ENCODE data around the gene LAD1.

LAD1 gene

DNA sequence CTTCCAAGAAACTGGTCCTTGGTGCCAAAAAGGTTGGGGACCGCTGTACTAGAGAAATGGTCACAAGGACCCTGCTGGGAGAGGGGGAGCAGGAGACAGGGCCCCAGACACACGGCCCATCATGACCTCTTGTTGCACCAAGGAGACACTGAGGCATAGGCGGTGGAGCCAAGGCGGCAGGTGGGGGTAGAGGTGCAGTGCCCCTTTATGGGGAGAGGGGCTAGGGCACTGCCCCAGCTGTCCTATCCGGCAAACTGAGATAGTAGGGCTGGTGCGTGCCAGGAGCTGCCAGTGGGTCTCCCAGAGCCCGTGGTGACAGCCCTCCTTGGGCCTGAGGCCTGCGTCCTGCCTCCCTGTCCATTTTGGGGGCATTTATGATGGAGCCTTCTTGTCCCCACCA lies 41.9 kb downstream of the LAD1 start:
- Histone ChIP-seq H3K4me3 (no peak overlapping the region), H3K27ac (no peak overlapping the region), H3K9me3 (ENCODE audit: low read depth, low read length) (no peaks in the 10 kb centered on the region), H3K9ac (ENCODE audit: insufficient read length) (no peak overlapping the region), H3K36me3 (ENCODE audit: insufficient read depth, low read length) (no peaks in the 10 kb centered on the region)
- no peak for DNase-seq (ENCODE audit: low read depth, low spot score)
- TF ChIP-seq POLR2AphosphoS5 (IDR thresholded peaks at IDR 0.05; ENCODE audit: borderline replicate concordance, low read depth, low read length) = no peak
- no peak for TF ChIP-seq FOXP2 (optimal IDR thresholded peaks at IDR 0.05; ENCODE audit: control extremely low read depth, extremely low read length, insufficient read depth)
- TF ChIP-seq EZH2 (IDR thresholded peaks at IDR 0.05) = no peak

DNA sequence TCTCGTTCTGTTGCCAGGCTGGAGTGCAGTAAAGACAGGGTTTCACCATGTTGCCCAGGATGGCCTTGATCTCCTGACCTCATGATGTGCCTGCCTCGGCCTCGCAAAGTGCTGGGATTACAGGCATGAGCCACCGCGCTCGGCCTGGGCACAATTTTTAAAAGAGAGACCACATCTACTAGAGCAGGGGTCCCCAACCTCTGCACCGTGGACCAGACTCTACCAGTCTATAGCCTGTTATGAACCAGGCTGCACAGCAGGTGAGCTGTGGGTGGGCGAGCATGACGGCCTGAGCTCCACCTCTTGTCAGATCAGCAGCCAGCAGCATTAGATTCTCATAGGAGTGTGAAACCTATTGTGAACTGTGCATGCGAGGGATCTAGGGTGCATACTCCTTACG lies 42.4 kb downstream of the LAD1 start:
- no peak for DNase-seq (ENCODE audit: low read depth, low spot score)
- Histone ChIP-seq H3K4me3 (no peak overlapping the region), H3K9ac (ENCODE audit: insufficient read length) (no peak overlapping the region), H3K9me3 (ENCODE audit: low read depth, low read length) (no peaks in the 10 kb centered on the region), H3K27ac (no peak overlapping the region), H3K36me3 (ENCODE audit: insufficient read depth, low read length) (no peaks in the 10 kb centered on the region)
- TF ChIP-seq POLR2AphosphoS5 (IDR thresholded peaks at IDR 0.05; ENCODE audit: borderline replicate concordance, low read depth, low read length) (no peak), FOXP2 (optimal IDR thresholded peaks at IDR 0.05; ENCODE audit: control extremely low read depth, extremely low read length, insufficient read depth) (no peak), EZH2 (IDR thresholded peaks at IDR 0.05) (no peak)

DNA sequence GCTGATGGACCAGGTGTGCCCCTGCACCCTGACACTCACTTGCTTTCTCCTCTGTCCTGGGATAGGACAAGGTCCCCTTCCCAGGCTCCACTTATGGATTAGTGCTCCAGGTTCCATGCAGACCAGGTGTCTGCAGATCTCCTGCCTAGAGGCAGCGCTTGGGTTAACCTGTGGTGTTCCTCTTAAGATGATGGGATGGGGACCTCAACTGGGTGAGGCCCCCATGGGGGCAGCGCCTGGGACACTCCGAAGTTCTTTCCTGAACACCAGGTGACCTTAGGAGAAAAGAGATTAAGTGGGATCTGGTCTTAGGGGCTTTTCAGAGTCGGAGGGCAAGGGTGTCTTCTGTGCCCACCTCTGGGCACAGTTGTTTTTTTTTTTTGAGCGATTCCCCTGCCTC lies 42.9 kb downstream of the LAD1 start:
- no peaks in the 10 kb centered on the region for H3K9me3 ChIP-seq (ENCODE audit: low read depth, low read length)
- no peak overlapping the region for H3K4me3 ChIP-seq
- no peaks in the 10 kb centered on the region for H3K36me3 ChIP-seq (ENCODE audit: insufficient read depth, low read length)
- no peak for TF ChIP-seq POLR2AphosphoS5 (IDR thresholded peaks at IDR 0.05; ENCODE audit: borderline replicate concordance, low read depth, low read length)
- TF ChIP-seq EZH2 (IDR thresholded peaks at IDR 0.05) = no peak
- TF ChIP-seq FOXP2 (optimal IDR thresholded peaks at IDR 0.05; ENCODE audit: control extremely low read depth, extremely low read length, insufficient read depth) = no peak
- no peak for DNase-seq (ENCODE audit: low read depth, low spot score)
- H3K9ac ChIP-seq (ENCODE audit: insufficient read length) = no peak overlapping the region
- H3K27ac ChIP-seq = no peak overlapping the region

DNA sequence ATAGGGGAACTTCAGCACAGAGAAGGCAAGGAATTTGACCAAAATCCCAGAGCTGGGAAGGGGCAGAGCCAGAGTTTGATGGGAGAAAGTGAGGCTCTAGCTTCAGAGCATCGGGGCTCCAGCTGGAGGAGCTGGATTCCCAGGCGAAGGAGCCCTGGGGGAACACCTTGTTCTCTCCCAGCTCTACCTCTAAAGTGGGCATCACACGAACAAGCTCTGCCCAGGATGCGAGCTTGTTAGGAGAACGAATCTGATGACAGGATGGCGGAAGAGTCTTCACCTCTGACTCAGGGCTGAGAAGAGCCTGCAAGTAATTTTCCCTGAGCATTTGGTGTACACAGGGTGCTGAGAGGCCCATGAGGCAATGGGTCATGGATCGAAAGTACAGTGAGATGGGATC lies 43.7 kb downstream of the LAD1 start:
- Histone ChIP-seq H3K27ac (no peak overlapping the region), H3K9ac (ENCODE audit: insufficient read length) (no peak overlapping the region), H3K36me3 (ENCODE audit: insufficient read depth, low read length) (no peaks in the 10 kb centered on the region), H3K4me3 (no peak overlapping the region), H3K9me3 (ENCODE audit: low read depth, low read length) (no peaks in the 10 kb centered on the region)
- DNase-seq (ENCODE audit: low read depth, low spot score) = no peak
- TF ChIP-seq POLR2AphosphoS5 (IDR thresholded peaks at IDR 0.05; ENCODE audit: borderline replicate concordance, low read depth, low read length) (no peak), EZH2 (IDR thresholded peaks at IDR 0.05) (no peak), FOXP2 (optimal IDR thresholded peaks at IDR 0.05; ENCODE audit: control extremely low read depth, extremely low read length, insufficient read depth) (no peak)

DNA sequence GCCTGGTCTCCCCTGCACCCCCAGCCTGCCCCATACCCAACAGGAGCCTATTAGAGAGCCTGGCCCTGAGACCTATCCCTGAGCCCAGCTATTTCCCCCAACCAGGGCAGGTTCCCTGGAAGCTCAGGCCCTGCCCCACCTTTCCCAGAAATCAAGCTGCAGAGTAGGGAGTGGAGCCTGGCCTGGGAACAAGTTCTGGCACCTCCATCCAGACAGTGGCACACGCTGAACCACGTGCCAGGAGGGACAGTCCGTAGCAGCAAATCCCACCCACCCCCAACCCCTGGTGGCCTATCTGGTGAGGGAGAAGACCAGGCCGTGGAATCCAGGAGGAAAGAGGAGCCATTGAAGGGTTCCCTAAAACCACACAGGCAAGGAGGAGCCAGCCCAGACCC lies 44.2 kb downstream of the LAD1 start:
- H3K27ac ChIP-seq = no peak overlapping the region
- H3K9me3 ChIP-seq (ENCODE audit: low read depth, low read length) = no peaks in the 10 kb centered on the region
- no peak for DNase-seq (ENCODE audit: low read depth, low spot score)
- no peak overlapping the region for H3K4me3 ChIP-seq
- no peak for TF ChIP-seq FOXP2 (optimal IDR thresholded peaks at IDR 0.05; ENCODE audit: control extremely low read depth, extremely low read length, insufficient read depth)
- TF ChIP-seq POLR2AphosphoS5 (IDR thresholded peaks at IDR 0.05; ENCODE audit: borderline replicate concordance, low read depth, low read length) = no peak
- no peak for TF ChIP-seq EZH2 (IDR thresholded peaks at IDR 0.05)
- no peak overlapping the region for H3K9ac ChIP-seq (ENCODE audit: insufficient read length)
- no peaks in the 10 kb centered on the region for H3K36me3 ChIP-seq (ENCODE audit: insufficient read depth, low read length)

DNA sequence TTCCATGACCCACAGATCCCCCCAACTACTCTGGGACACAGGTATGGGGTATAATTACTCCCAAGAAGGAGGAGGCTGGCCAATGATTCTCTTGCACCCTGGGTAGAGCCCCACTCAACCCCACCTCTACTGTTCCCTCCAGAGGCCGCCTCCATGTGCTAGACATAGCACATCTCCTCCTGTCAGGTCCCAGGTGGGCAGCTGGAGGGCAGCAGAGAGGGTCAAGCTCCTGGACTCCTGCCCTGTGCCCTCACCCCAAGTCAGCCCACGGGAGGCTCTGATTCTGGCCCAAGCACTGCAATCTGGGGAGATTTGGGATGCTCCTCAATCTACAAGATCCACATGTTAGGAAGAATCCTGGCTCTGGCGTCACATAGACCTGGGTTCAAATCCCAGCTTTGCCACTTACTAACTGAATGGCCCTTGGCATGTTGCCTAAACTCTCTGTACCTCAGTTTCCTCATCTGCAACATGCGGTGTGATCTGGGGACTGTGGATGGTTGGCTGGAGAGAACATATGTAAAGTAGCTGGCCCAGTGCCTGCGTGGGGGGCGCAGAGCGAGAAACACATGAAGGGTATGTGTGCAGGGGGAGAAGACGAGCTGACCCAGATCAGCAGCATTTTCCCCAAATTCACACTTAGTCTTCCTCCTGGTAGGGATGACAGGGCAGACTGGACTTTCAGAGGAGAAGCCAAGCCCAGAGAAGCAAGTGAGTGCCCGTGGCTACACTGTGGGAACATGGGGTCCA lies 44.8 kb downstream of the LAD1 start:
- no peak overlapping the region for H3K27ac ChIP-seq
- H3K36me3 ChIP-seq (ENCODE audit: insufficient read depth, low read length) = no peaks in the 10 kb centered on the region
- TF ChIP-seq POLR2AphosphoS5 (IDR thresholded peaks at IDR 0.05; ENCODE audit: borderline replicate concordance, low read depth, low read length) (no peak), FOXP2 (optimal IDR thresholded peaks at IDR 0.05; ENCODE audit: control extremely low read depth, extremely low read length, insufficient read depth) (no peak), EZH2 (IDR thresholded peaks at IDR 0.05) (no peak)
- no peak for DNase-seq (ENCODE audit: low read depth, low spot score)
- H3K4me3 ChIP-seq = no peak overlapping the region
- H3K9me3 ChIP-seq (ENCODE audit: low read depth, low read length) = no peaks in the 10 kb centered on the region
- H3K9ac ChIP-seq (ENCODE audit: insufficient read length) = no peak overlapping the region

DNA sequence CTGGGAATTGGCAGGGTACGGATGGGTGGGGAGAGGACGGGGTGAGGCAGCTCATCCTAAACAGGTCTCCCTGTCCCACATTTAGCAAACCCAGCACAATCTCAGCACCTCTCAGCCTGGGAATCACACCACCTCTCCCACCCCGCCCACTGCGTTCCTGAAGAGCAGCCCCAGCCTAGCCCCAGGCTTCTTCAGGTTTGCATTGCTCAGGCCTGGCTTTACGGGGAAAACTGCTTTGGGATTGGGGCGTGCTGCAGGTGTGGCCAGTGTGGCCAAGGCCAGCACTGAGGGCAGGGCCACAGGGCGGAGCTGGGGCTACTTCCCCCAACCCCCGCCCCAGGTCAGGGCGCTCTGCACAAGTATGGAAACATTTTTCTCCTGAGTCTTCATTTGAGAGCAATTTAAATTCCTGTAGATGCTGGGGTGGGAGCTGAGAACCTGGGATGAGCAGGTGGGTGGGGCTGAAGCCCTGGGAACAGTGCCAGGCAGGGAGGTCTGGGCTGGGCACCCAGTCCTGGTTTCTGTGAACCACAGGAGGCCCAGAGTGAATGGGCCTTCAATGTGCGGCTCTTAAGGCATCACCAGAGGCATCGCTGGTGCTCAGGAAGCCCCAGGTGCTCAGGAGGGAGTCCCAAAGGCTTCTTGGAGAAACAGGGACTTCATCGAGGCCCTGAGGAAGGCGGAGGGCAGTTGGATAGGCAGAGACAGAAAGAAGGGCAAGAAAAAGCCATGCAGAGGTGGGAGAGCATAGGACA lies 45.8 kb downstream of the LAD1 start:
- Histone ChIP-seq H3K36me3 (ENCODE audit: insufficient read depth, low read length) (no peaks in the 10 kb centered on the region), H3K9ac (ENCODE audit: insufficient read length) (no peak overlapping the region), H3K4me3 (no peak overlapping the region), H3K9me3 (ENCODE audit: low read depth, low read length) (no peaks in the 10 kb centered on the region), H3K27ac (no peak overlapping the region)
- no peak for DNase-seq (ENCODE audit: low read depth, low spot score)
- TF ChIP-seq POLR2AphosphoS5 (IDR thresholded peaks at IDR 0.05; ENCODE audit: borderline replicate concordance, low read depth, low read length) = no peak
- TF ChIP-seq FOXP2 (optimal IDR thresholded peaks at IDR 0.05; ENCODE audit: control extremely low read depth, extremely low read length, insufficient read depth) = no peak
- TF ChIP-seq EZH2 (IDR thresholded peaks at IDR 0.05) = no peak

DNA sequence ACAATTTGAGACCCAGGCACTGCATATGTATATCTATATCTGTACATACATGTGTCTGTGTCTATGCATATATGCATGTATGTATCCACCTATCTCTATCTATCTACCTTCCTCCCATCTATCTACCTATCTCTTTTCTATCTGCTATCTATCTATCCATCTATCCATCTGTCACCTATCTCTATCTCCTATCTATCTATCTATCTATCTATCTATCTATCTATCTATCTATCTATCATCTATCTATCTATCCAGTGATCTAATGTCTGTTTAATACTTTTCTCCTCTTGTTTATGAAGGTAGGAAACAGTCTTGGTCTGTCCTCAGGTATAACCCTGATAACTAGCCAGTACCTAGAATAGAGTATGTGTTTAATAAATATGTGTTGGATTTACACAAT lies 47.5 kb downstream of the LAD1 start:
- H3K27ac ChIP-seq = no peak overlapping the region
- TF ChIP-seq EZH2 (IDR thresholded peaks at IDR 0.05) (no peak), FOXP2 (optimal IDR thresholded peaks at IDR 0.05; ENCODE audit: control extremely low read depth, extremely low read length, insufficient read depth) (no peak), POLR2AphosphoS5 (IDR thresholded peaks at IDR 0.05; ENCODE audit: borderline replicate concordance, low read depth, low read length) (no peak)
- no peaks in the 10 kb centered on the region for H3K36me3 ChIP-seq (ENCODE audit: insufficient read depth, low read length)
- no peak overlapping the region for H3K4me3 ChIP-seq
- DNase-seq (ENCODE audit: low read depth, low spot score) = no peak
- no peaks in the 10 kb centered on the region for H3K9me3 ChIP-seq (ENCODE audit: low read depth, low read length)
- H3K9ac ChIP-seq (ENCODE audit: insufficient read length) = no peak overlapping the region
